Panc1 (cell line): ENCODE data around the gene PAK1. TPM values are rescaled to one million over a fixed set of nuclear protein-coding genes. Genes with fewer than 3 reads are reported as not detected.

Experiments
- ATAC-seq: fragments of 200-7000 bp; cut with Tn5 transposase; 2 replicates; pipeline ENCODE4 v1.9.1; 2020; ENCODE audit warnings: mild to moderate bottlenecking, moderate library complexity
- BruUV-seq: library from RNA; stranded (reverse); fragments of 400-500 nt; replicated peaks from 2 replicates; lab custom pipeline; 2021; lab: Mats Ljungman, UMichigan
- CTCF ChIA-PET: fragments of 300-600 bp; sonication (Branson Sonifier 250); formaldehyde crosslinking; loops from one replicate; lab custom pipeline; 2022; ENCODE audit warnings: antibody characterized with exemption; lab: Charles Lee
- POLR2A ChIA-PET: fragments of 300-600 bp; sonication (Branson Sonifier 250); formaldehyde crosslinking; loops from one replicate; lab custom pipeline; 2022; ENCODE audit warnings: antibody characterized with exemption; lab: Charles Lee
- DNase-seq: peaks from one replicate; pipeline ENCODE4 v3.0.0-alpha.2; 2010; ENCODE audit warnings: low read depth, low spot score
- H3K27ac ChIP-seq: 2 replicates; pipeline ENCODE4 v1.5.1; 2011; ENCODE audit warnings: mild to moderate bottlenecking, low read length, inconsistent platforms
- H3K27me3 ChIP-seq: fragments of 200-500 bp; sonication (Bioruptor generic); 2 replicates; pipeline ENCODE4 v1.6.0; 2014; ENCODE audit warnings: low read length, inconsistent platforms; ENCODE audit not compliant: control insufficient read depth, insufficient read depth
- H3K36me3 ChIP-seq: fragments of 200-500 bp; sonication (Bioruptor generic); 2 replicates; pipeline ENCODE4 v1.5.1; 2014; ENCODE audit warnings: inconsistent platforms, mild to moderate bottlenecking, low read length, moderate library complexity; ENCODE audit not compliant: control insufficient read depth, insufficient read depth
- H3K4me1 ChIP-seq: 2 replicates; pipeline ENCODE4 v1.5.1; 2011; ENCODE audit warnings: inconsistent platforms, mild to moderate bottlenecking, low read length, moderate library complexity; ENCODE audit not compliant: control insufficient read depth, insufficient read depth
- H3K4me3 ChIP-seq, 2 experiments: 2 replicates each; pipeline ENCODE4 v1.5.1; 2011 to 2012; ENCODE audit warnings: low read depth in 2 of 2, low read length in 2 of 2, mild to moderate bottlenecking in 2 of 2, inconsistent platforms in 1 of 2, moderate library complexity in 1 of 2
- H3K9me3 ChIP-seq: fragments of 200-500 bp; sonication (Bioruptor generic); 2 replicates; pipeline ENCODE4 v1.5.1; 2014; ENCODE audit warnings: low read depth, mild to moderate bottlenecking, inconsistent platforms, low read length, moderate library complexity; ENCODE audit not compliant: control insufficient read depth, insufficient read depth
- POLR2AphosphoS5 ChIP-seq: IDR thresholded peaks from 2 replicates; pipeline ENCODE4 v1.6.1; 2012; ENCODE audit warnings: mild to moderate bottlenecking, low read depth, low read length, moderate library complexity
- REST ChIP-seq, 2 experiments: IDR thresholded peaks; 2 replicates each; pipeline ENCODE4 v1.6.1; 2011 to 2012; ENCODE audit warnings: low read depth in 2 of 2, control low read depth in 1 of 2, low read length in 1 of 2, mild to moderate bottlenecking in 1 of 2, moderate library complexity in 1 of 2; ENCODE audit not compliant: insufficient read depth in 1 of 2
- SIN3A ChIP-seq: IDR thresholded peaks from 2 replicates; pipeline ENCODE4 v1.6.1; 2012; ENCODE audit warnings: low read depth, mild to moderate bottlenecking, low read length, moderate library complexity, borderline replicate concordance; ENCODE audit not compliant: insufficient read depth
- TCF7L2 ChIP-seq: IDR thresholded peaks from 2 replicates; pipeline ENCODE4 v1.6.1; 2011; ENCODE audit warnings: mild to moderate bottlenecking, low read depth, low read length, inconsistent platforms
- in situ Hi-C: cut with HindIII; loops from 2 replicates; pipeline ENCODE4 v1.10.0; 2016; ENCODE audit warnings: low sequenced_read_pairs, low pct_unique_long_range_greater_than_20kb
- intact Hi-C: fragments of 100-400 bp; cut with micrococcal nuclease; formaldehyde crosslinking; loops from one replicate; pipeline ENCODE4 v1.10.0; 2022; ENCODE audit not compliant: unreplicated experiment
- total RNA-seq: library from RNA; stranded (reverse); gene quantifications from one replicate; pipeline ENCODE4 v1.2.1, GENCODE V29; 2021; ENCODE audit not compliant: unreplicated experiment
- TF ChIP-seq, protein P1 (sequence below): fragments of 450-650 bp; IDR thresholded peaks from 2 replicates; pipeline ENCODE4 v1.5.1; 2017; ENCODE audit warnings: mild to moderate bottlenecking

Gene PAK1
- total RNA-seq, 1 experiment from 2014 or later: 38.2 TPM

DNA sequence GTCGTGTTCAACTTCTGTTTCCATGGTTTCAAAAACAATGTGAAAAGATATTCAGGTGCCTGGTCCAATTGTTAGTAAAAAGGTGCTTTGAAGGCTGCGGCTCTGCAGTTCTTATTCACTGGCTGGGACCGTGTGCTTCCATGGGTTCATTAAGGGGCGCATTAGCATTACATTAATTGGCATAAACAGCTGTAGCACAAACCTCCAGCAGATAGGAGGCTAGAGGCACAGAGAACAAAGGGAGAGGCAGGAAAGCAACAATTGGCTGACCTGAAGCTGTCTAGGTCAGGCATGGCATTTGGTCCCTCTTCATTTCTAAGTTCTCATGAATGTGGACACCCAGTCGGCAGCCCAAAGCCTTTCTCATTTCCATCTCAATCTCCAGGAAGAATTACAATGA lies 16.6 kb downstream of the PAK1 start:
- ChIA-PET CTCF (no interaction called here), POLR2A (no interaction called here)
- no peak for TF ChIP-seq REST (IDR thresholded peaks at IDR 0.05; ENCODE audit: insufficient read depth in 1 of 2, low read depth in 2 of 2, low read length in 1 of 2)
- no peak for TF ChIP-seq POLR2AphosphoS5
- TF ChIP-seq TCF7L2: no peak
- TF ChIP-seq, protein P1, sequence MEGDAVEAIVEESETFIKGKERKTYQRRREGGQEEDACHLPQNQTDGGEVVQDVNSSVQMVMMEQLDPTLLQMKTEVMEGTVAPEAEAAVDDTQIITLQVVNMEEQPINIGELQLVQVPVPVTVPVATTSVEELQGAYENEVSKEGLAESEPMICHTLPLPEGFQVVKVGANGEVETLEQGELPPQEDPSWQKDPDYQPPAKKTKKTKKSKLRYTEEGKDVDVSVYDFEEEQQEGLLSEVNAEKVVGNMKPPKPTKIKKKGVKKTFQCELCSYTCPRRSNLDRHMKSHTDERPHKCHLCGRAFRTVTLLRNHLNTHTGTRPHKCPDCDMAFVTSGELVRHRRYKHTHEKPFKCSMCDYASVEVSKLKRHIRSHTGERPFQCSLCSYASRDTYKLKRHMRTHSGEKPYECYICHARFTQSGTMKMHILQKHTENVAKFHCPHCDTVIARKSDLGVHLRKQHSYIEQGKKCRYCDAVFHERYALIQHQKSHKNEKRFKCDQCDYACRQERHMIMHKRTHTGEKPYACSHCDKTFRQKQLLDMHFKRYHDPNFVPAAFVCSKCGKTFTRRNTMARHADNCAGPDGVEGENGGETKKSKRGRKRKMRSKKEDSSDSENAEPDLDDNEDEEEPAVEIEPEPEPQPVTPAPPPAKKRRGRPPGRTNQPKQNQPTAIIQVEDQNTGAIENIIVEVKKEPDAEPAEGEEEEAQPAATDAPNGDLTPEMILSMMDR: no peak
- no peak for TF ChIP-seq SIN3A
- no peaks in the 10 kb centered on the region for H3K36me3 ChIP-seq
- H3K27me3 ChIP-seq: peaks cover 5% of the 10 kb centered on the region
- H3K4me1 ChIP-seq: 0 out of 2 replicates have a peak, but pooled peaks cover 3% of the 10 kb centered on the region
- DNase-seq: no peak
- no peaks in the 10 kb centered on the region for H3K9me3 ChIP-seq
- no peak overlapping the region for H3K4me3 ChIP-seq
- in situ Hi-C loops (no loop called here), intact Hi-C loops (no loop called here)
- H3K27ac ChIP-seq: no peak overlapping the region
- ATAC-seq: no peak
- BruUV-seq: no TSS peak

DNA sequence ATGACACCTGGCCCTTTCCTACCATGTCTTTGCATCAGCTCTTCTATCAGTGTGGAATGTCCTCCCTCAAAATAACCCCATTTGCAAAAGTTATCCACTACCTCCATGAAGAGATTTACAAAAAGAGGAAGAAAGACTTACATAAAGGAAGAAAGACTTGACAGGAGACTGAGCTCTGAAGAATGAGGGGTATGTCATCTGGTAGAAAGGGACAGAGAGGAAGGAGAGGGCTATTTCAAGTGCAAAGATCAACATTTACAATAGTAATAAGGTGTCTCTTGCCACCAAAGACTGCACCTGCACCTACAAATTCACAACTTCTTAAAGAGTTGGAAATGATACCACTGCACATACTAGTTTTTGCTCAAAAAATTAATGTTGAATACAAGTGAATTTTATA lies 18.2 kb downstream of the PAK1 start:
- H3K36me3 ChIP-seq: no peaks in the 10 kb centered on the region
- ATAC-seq: no peak
- H3K4me3 ChIP-seq: no peak overlapping the region
- TF ChIP-seq, protein P1: no peak
- TF ChIP-seq POLR2AphosphoS5: no peak
- no peak for TF ChIP-seq REST (IDR thresholded peaks at IDR 0.05; ENCODE audit: insufficient read depth in 1 of 2, low read depth in 2 of 2, low read length in 1 of 2)
- TF ChIP-seq SIN3A: no peak
- TF ChIP-seq TCF7L2: no peak
- DNase-seq: no peak
- BruUV-seq: no TSS peak
- intact Hi-C loops: no loop called here
- peaks cover 5% of the 10 kb centered on the region for H3K27me3 ChIP-seq
- CTCF ChIA-PET: no interaction called here
- no peak overlapping the region for H3K27ac ChIP-seq
- no peaks in the 10 kb centered on the region for H3K9me3 ChIP-seq
- 0 out of 2 replicates have a peak, but pooled peaks cover 3% of the 10 kb centered on the region for H3K4me1 ChIP-seq
- in situ Hi-C loops: no loop called here
- POLR2A ChIA-PET: no interaction called here
